Common myeloid progenitor, CD34-positive (primary cell): Measurements from ENCODE around the gene ERGIC3.

Experiments used
- CTCF ChIA-PET: fragments of 350-600 bp; sonication (Branson Sonifier 250); formaldehyde crosslinking; loops from one replicate; lab custom pipeline; 2021; ENCODE audit warnings: antibody characterized with exemption; lab: Charles Lee
- POLR2A ChIA-PET: fragments of 350-600 bp; sonication (Branson Sonifier 250); formaldehyde crosslinking; loops from one replicate; lab custom pipeline; 2021; ENCODE audit warnings: antibody characterized with exemption; lab: Charles Lee
- DNase-seq, 3 donors: peaks; one replicate each; pipeline versions ENCODE4 v3.0.0 to v3.0.0-alpha.2; 2013
- H3K27ac ChIP-seq, 2 experiments: 1 replicate in 1 of 2; 2 replicates in 1 of 2; pipeline ENCODE4 v1.7.0; 2013; ENCODE audit warnings: inconsistent platforms in 2 of 2, low read length in 2 of 2, mild to moderate bottlenecking in 2 of 2, low read depth in 1 of 2, moderate library complexity in 1 of 2; ENCODE audit not compliant: severe bottlenecking in 2 of 2, insufficient read depth in 1 of 2, poor library complexity in 1 of 2
- H3K27me3 ChIP-seq, 5 experiments: replicated peaks in 2 of 5; 1 replicate in 3 of 5; 2 replicates in 2 of 5; pipeline versions ENCODE4 v1.6.1 to v1.7.0; 2013; ENCODE audit warnings: low read length in 4 of 5, mild to moderate bottlenecking in 2 of 5, moderate library complexity in 2 of 5, inconsistent platforms in 1 of 5; ENCODE audit not compliant: insufficient read depth in 5 of 5, control insufficient read depth in 4 of 5
- H3K36me3 ChIP-seq, 4 experiments: 1 replicate in 2 of 4; 2 replicates in 2 of 4; pipeline versions ENCODE4 v1.6.1 to v1.7.0; 2013; ENCODE audit warnings: low read length in 3 of 4, control low read depth in 1 of 4, mild to moderate bottlenecking in 1 of 4; ENCODE audit not compliant: control insufficient read depth in 4 of 4, insufficient read depth in 4 of 4
- H3K4me1 ChIP-seq, 4 experiments: 1 replicate in 3 of 4; 2 replicates in 1 of 4; pipeline versions ENCODE4 v1.6.1 to v1.7.1; 2013; ENCODE audit warnings: low read length in 3 of 4, mild to moderate bottlenecking in 3 of 4, control low read depth in 1 of 4, inconsistent platforms in 1 of 4, moderate library complexity in 1 of 4; ENCODE audit not compliant: control insufficient read depth in 4 of 4, insufficient read depth in 4 of 4; ENCODE audit errors: control extremely low read depth in 1 of 4
- H3K4me3 ChIP-seq, 7 experiments: 1 replicate in 4 of 7; 2 replicates in 3 of 7; pipeline versions ENCODE4 v1.5.1 to v1.7.0; 2013; ENCODE audit warnings: mild to moderate bottlenecking in 7 of 7, low read length in 6 of 7, moderate library complexity in 6 of 7, inconsistent platforms in 2 of 7, low read depth in 2 of 7, control low read depth in 1 of 7; ENCODE audit not compliant: insufficient read depth in 4 of 7, control insufficient read depth in 1 of 7; ENCODE audit errors: extremely low read depth in 1 of 7
- H3K9me3 ChIP-seq, 5 experiments: 1 replicate in 4 of 5; 2 replicates in 1 of 5; pipeline versions ENCODE4 v1.6.1 to v1.7.1; 2013; ENCODE audit warnings: low read length in 4 of 5, mild to moderate bottlenecking in 2 of 5, inconsistent platforms in 1 of 5, low read depth in 1 of 5, moderate library complexity in 1 of 5; ENCODE audit not compliant: control insufficient read depth in 4 of 5, insufficient read depth in 2 of 5; ENCODE audit errors: control extremely low read depth in 1 of 5
- WGBS: methylation state at CpG from one replicate; pipeline ENCODE4 v1.1.5; 2013; ENCODE audit not compliant: insufficient coverage; 5-methylcytosine and 5-hydroxymethylcytosine counted together

Gene ERGIC3

DNA sequence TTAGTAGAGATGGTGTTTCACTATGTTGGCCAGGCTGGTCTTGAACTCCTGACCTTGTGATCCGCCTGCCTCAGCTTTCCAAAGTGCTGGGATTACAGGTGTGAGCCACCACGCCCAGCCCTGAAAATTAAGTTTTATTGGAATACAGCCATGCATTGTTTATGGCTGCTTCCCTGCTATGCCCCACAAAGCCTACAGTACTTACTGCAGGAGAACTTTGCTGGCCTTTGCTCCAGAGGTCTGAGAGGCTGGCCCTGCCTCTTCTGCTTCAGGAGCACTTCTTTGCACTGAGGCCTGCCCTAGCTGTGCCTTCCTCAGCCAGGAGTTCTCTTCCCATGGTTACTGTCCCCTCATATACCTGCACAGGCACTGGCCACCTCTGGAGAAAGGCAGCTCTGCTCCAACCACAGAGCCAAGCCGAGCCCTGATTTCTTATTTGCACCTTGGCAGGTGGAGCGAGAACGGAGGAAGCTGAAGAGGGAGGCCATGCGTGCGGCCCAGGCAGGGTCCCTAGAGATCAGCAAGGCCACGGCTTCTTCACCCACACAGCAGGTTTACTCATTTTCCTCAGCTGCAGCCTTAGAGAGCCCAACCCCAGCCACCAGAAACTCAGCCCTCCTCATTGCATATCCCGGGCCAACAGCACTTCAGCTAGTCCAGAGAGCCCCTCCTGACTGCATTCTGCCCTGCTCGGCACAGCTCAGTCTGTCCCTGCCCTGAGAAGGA lies 33.2 kb upstream of the ERGIC3 start:
- Histone ChIP-seq H3K36me3 (peaks cover 7 to 91% (median 59%) of the 10 kb centered on the region in 4 experiments), H3K27ac (no peak overlapping the region), H3K4me1 (no peaks in the 10 kb centered on the region), H3K4me3 (no peak overlapping the region), H3K9me3 (no peaks in the 10 kb centered on the region), H3K27me3 (no peaks in the 10 kb centered on the region)
- WGBS: 96% methylated on average over 9 of the region's 10 CpGs
- DNase-seq: no peak
- ChIA-PET CTCF (interaction anchor here (0.8 to 1.4 kb wide), 3 partner anchors 9 to 45 kb away, joined by 3 to 4 read pairs (median 4); no protein-coding TSS in a partner anchor), POLR2A (no interaction called here)

- Histone ChIP-seq H3K9me3 (no peaks in the 10 kb centered on the region), H3K4me3 (no peak overlapping the region), H3K27me3 (no peaks in the 10 kb centered on the region), H3K27ac (no peak overlapping the region), H3K4me1 (no peaks in the 10 kb centered on the region), H3K36me3 (peaks cover 9 to 82% (median 50%) of the 10 kb centered on the region in 4 experiments)
- WGBS: 87% methylated on average over 8 of the region's 12 CpGs
- ChIA-PET POLR2A (interaction anchor here (0.7 kb wide), 2 partner anchors 42 to 931 kb away, joined by 3 read pairs; no protein-coding TSS in a partner anchor), CTCF (interaction anchor here (0.6 to 1.8 kb wide), 6 partner anchors 13 to 224 kb away, joined by 3 to 10 read pairs (median 3); no protein-coding TSS in a partner anchor)
- DNase-seq: no peak
These were observed 30.7 kb upstream of the ERGIC3 start for GRCh38 chr20:35510951-35511735.

DNA sequence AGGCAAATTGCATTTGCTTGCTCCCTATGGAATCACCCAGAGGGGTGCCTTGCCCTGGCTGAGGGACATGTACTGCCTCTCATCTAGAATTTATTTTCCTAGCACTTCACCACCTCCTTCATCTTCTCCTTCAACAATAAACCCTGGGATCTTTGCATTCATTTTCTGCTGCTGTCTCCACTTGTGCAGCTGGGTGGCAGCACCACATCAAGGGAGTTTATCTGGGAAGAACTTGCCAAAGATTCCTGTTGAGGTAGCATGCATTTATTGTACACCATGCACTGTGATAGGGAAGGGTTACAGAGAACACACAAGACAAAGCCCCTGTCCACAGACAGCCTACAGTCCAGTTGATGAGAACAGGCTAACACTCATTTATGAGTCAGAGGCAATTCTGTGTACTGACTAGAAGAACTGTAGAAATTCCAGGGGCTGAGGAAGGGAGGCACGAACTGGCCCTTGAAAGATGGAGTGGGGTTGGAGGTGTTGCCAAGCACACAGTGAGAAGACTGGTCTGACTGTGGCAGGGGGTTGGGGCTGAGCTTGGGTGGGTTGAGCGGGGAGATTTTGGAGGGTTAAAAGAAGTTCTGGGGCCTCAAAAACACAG lies 30.0 kb upstream of the ERGIC3 start:
- Histone ChIP-seq H3K27me3 (no peaks in the 10 kb centered on the region), H3K36me3 (peaks cover 9 to 75% (median 46%) of the 10 kb centered on the region in 4 experiments), H3K27ac (no peak overlapping the region), H3K9me3 (no peaks in the 10 kb centered on the region), H3K4me3 (no peak overlapping the region), H3K4me1 (no peaks in the 10 kb centered on the region)
- ChIA-PET CTCF (interaction anchor here (1.3 to 2.6 kb wide), 4 partner anchors 9 to 372 kb away, joined by 4 to 12 read pairs (median 8); no protein-coding TSS in a partner anchor), POLR2A (no interaction called here)
- 100% methylated on average over 1 of the region's 2 CpGs for WGBS
- DNase-seq: peak; percentile 13 to 21 (median 16)

DNA sequence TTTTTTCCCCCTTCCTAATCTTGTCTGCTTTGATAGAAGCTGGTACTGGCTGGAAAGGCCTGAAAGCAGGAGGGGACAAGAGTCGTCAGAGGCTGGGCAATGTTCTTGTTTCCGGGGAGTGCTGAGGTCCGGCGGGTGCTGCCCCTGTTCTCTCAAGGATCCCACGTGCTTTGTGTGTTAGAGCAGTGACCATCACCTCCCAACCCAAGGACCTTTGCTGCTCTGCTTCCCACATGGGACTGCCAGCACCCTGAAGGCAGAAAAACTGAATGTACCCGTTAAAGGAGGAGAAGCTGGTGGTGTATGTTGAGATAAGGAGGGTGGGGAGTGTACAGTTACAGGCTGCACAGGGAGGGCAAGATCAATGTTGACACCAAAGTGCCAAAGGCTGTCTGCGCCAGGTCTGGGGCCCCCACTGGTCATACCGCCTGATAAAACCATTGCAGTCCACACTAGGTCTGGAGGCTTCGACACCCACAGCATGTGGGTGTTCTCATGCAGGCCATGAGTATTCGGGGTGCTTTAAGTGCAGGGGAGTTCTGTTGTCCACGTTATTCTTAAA lies 27.4 kb upstream of the ERGIC3 start:
- no peak overlapping the region for H3K4me3 ChIP-seq
- CTCF ChIA-PET: interaction anchor here (1.5 to 2.6 kb wide), 2 partner anchors 11 to 51 kb away, joined by 4 to 12 read pairs; no protein-coding TSS in a partner anchor
- H3K36me3 ChIP-seq: peaks cover 7 to 52% (median 30%) of the 10 kb centered on the region in 4 experiments
- no peaks in the 10 kb centered on the region for H3K9me3 ChIP-seq
- H3K27ac ChIP-seq: no peak overlapping the region
- no peaks in the 10 kb centered on the region for H3K27me3 ChIP-seq
- no peaks in the 10 kb centered on the region for H3K4me1 ChIP-seq
- 95% methylated on average over 9 of the region's 11 CpGs for WGBS
- DNase-seq: peak in 1 of 3 donors; percentile 5
- POLR2A ChIA-PET: no interaction called here

DNA sequence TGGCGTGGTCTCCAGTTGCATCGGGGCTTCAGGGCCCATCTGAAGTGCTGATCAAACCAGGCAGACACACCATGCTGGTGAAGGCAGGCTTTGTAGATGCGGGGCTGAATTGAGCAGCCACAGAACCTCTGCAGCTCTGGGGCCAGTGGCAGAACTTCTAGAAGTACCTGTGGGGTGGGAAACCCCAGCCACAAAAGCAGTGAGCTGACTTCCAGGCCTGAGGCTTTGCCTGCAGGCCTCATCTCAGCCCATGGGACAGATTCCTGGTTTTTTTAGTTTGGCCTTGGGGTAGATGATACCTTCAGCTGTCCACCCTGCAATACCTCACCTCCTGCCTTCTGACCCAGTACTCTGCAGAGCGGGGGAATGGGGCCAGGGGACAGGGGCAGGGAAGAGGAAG lies 26.5 kb upstream of the ERGIC3 start:
- ChIA-PET POLR2A (no interaction called here), CTCF (interaction anchor here (1.2 kb wide), 1 partner anchor 18 kb away, joined by 3 read pairs; no protein-coding TSS in a partner anchor)
- H3K36me3 ChIP-seq: peaks cover 7 to 43% (median 22%) of the 10 kb centered on the region in 4 experiments
- H3K27me3 ChIP-seq: no peaks in the 10 kb centered on the region
- no peak overlapping the region for H3K27ac ChIP-seq
- no peak overlapping the region for H3K4me3 ChIP-seq
- H3K9me3 ChIP-seq: no peaks in the 10 kb centered on the region
- no peaks in the 10 kb centered on the region for H3K4me1 ChIP-seq
- WGBS: 100% methylated on average over 4 of the region's 4 CpGs
- no peak for DNase-seq

DNA sequence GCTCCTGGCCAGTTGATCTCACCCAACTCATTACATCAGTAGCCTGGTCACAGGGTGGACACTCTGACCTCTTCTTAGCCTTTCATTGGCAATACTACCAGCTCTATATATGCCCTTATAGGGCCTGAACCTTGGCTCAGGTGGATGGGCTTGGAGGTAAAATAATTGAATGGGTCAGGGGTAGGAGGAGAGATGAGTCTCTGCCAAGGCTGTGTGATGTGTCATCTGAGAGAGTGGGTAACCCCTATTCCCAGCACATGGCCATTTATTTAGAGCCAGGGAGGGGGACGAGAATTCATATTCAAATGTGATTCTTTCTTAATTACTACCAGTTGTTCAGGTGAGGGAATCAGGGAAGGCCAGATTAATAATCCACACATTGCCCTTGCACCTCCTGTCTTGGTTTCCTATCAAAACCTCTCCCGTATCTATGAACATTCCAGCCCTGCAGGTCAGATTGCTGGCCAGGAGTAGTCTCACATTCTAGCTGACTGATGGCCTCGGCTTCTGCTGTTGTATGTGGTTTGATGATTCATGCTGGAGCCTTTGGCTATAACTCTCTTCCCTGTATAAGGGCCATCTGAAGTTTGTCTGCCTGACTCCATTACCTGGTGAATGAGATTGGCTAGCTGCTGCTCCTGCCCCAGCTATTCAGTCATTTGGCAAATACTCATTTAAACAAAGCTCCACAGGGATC lies 25.8 kb upstream of the ERGIC3 start:
- no peak for DNase-seq
- POLR2A ChIA-PET: no interaction called here
- Histone ChIP-seq H3K4me1 (no peaks in the 10 kb centered on the region), H3K4me3 (no peak overlapping the region), H3K9me3 (no peaks in the 10 kb centered on the region), H3K27ac (no peak overlapping the region), H3K27me3 (no peaks in the 10 kb centered on the region), H3K36me3 (peaks cover 4 to 37% (median 18%) of the 10 kb centered on the region in 4 experiments)
- CTCF ChIA-PET: interaction anchor here (0.8 to 1.2 kb wide), 2 partner anchors 18 to 224 kb away, joined by 3 read pairs; no protein-coding TSS in a partner anchor
- no CpG with 5 or more reads among the region's 3 CpGs for WGBS
